HFF-Myc (cell line): ENCODE measurements around the gene HAT1.

Experiments used
- DNase-seq: peaks from one replicate; pipeline ENCODE4 v3.0.0-alpha.2; 2011; ENCODE audit warnings: low read depth; ENCODE audit errors: extremely low read depth
- H3K4me3 ChIP-seq: replicated peaks from 2 replicates; pipeline ENCODE4 v1.5.1; 2011; ENCODE audit warnings: low read depth, mild to moderate bottlenecking, control low read depth, low read length
- CTCF ChIP-seq: IDR thresholded peaks from 2 replicates; pipeline ENCODE4 v1.5.1; 2012; ENCODE audit warnings: mild to moderate bottlenecking, low read depth, low read length, control low read depth; ENCODE audit errors: missing control alignments

Gene HAT1

GRCh38 chr2:171913517-171913916, 8.7 kb upstream of the HAT1 start:
- DNase-seq: no peak
- no peak for TF ChIP-seq CTCF
- H3K4me3 ChIP-seq: no peak overlapping the region

- H3K4me3 ChIP-seq: no peak overlapping the region
- no peak for DNase-seq
- TF ChIP-seq CTCF: no peak
These were observed 2.8 kb upstream of the HAT1 start for GRCh38 chr2:171919453-171919852.

GRCh38 chr2:171921970-171922229, 361 bp upstream of the HAT1 start:
- DNase-seq: no peak
- H3K4me3 ChIP-seq: peak overlapping the region; percentile 82
- TF ChIP-seq CTCF: no peak

- H3K4me3 ChIP-seq: peak overlapping the region; percentile 82
- DNase-seq: no peak
- no peak for TF ChIP-seq CTCF
These were observed 945 bp downstream of the HAT1 start for GRCh38 chr2:171923206-171923605.

GRCh38 chr2:171924170-171924942, 2.1 kb downstream of the HAT1 start:
- no peak for DNase-seq
- H3K4me3 ChIP-seq: peak overlapping the region; percentile 82

GRCh38 chr2:171930385-171930784, 8.1 kb downstream of the HAT1 start:
- no peak overlapping the region for H3K4me3 ChIP-seq
- no peak for TF ChIP-seq CTCF
- no peak for DNase-seq

More at GRCh38 chr2:171924170-171924942, 2.1 kb downstream of the HAT1 start:
- TF ChIP-seq CTCF: no peak

GRCh38 chr2:171939058-171939742, 16.9 kb downstream of the HAT1 start:
- DNase-seq: no peak
- no peak for TF ChIP-seq CTCF
- H3K4me3 ChIP-seq: no peak overlapping the region
